Measurements from ENCODE around the gene NTSR1.

Gene NTSR1

GRCh38 chr20:62740286-62741141, 31.9 kb downstream of the NTSR1 start:
- ATAC-seq (peak; percentile 85), DNase-seq (peak; percentile 71)

- no peak for ATAC-seq
- no peak for DNase-seq
Measured at GRCh38 chr20:62741191-62741691, 32.6 kb downstream of the NTSR1 start.

GRCh38 chr20:62741701-62742491, 33.3 kb downstream of the NTSR1 start:
- DNase-seq (no peak), ATAC-seq (no peak)

- DNase-seq (no peak), ATAC-seq (no peak)
Measured at GRCh38 chr20:62742550-62742949, 33.9 kb downstream of the NTSR1 start.

GRCh38 chr20:62742979-62743776, 34.5 kb downstream of the NTSR1 start:
- ATAC-seq = no peak
- no peak for DNase-seq

GRCh38 chr20:62743777-62744317, 35.2 kb downstream of the NTSR1 start:
- ATAC-seq (no peak), DNase-seq (no peak)

- no peak for ATAC-seq
Measured at GRCh38 chr20:62744741-62745191, 36.1 kb downstream of the NTSR1 start.

GRCh38 chr20:62745279-62745951, 36.8 kb downstream of the NTSR1 start:
- no peak for DNase-seq
- no peak for ATAC-seq

More at GRCh38 chr20:62744741-62745191, 36.1 kb downstream of the NTSR1 start:
- DNase-seq = no peak

GRCh38 chr20:62745952-62746288, 37.3 kb downstream of the NTSR1 start:
- ATAC-seq (no peak), DNase-seq (no peak)

- no peak for ATAC-seq
- DNase-seq = no peak
Measured at GRCh38 chr20:62748311-62748710, 39.7 kb downstream of the NTSR1 start.

GRCh38 chr20:62749851-62750445, 41.3 kb downstream of the NTSR1 start:
- no peak for ATAC-seq
- DNase-seq = no peak

- ATAC-seq = no peak
- no peak for DNase-seq
Measured at GRCh38 chr20:62751551-62752150, 43.0 kb downstream of the NTSR1 start.

GRCh38 chr20:62752181-62752670, 43.6 kb downstream of the NTSR1 start:
- no peak for DNase-seq
- no peak for ATAC-seq

- ATAC-seq (no peak), DNase-seq (no peak)
Measured at GRCh38 chr20:62752671-62753501, 44.2 kb downstream of the NTSR1 start.

GRCh38 chr20:62753626-62754025, 45.0 kb downstream of the NTSR1 start:
- DNase-seq (no peak), ATAC-seq (no peak)

- ATAC-seq (peak; percentile 6), DNase-seq (no peak)
Measured at GRCh38 chr20:62754122-62754990, 45.7 kb downstream of the NTSR1 start.

- DNase-seq = no peak
- no peak for ATAC-seq
Measured at GRCh38 chr20:62754991-62755356, 46.3 kb downstream of the NTSR1 start.

Measured in stimulated activated naive CD8-positive, alpha-beta T cell treated with anti-CD3 and anti-CD28 coated beads, Interleukin-15, Interleukin-2, amounts not matched to agents 100 U/mL and 50 U/mL, for 24 hours (primary cell).